Karpas-422 (cell line): ENCODE measurements around the gene NIN. TPM values are rescaled to one million over a fixed set of nuclear protein-coding genes. Genes with fewer than 3 reads are reported as not detected.

Experiments used
- DNase-seq: peaks from one replicate; pipeline ENCODE4 v3.0.0-alpha.2; 2015
- H2AFZ ChIP-seq: fragments of 200-600 bp; sonication (generic); 2 replicates; pipeline ENCODE4 v1.6.1; 2014; ENCODE audit warnings: antibody characterized with exemption, low read length, mixed read lengths
- H3K27ac ChIP-seq: fragments of 200-600 bp; sonication (generic); 2 replicates; pipeline ENCODE4 v1.5.1; 2014; ENCODE audit warnings: mild to moderate bottlenecking, low read length, moderate library complexity
- H3K27me3 ChIP-seq: fragments of 200-600 bp; sonication (generic); 2 replicates; pipeline ENCODE4 v1.6.1; 2014; ENCODE audit warnings: low read length, mixed read lengths
- H3K36me3 ChIP-seq: fragments of 200-600 bp; sonication (generic); 2 replicates; pipeline ENCODE4 v1.6.1; 2014; ENCODE audit warnings: low read length, mixed read lengths; ENCODE audit not compliant: insufficient read depth
- H3K4me1 ChIP-seq: fragments of 200-600 bp; sonication (generic); 2 replicates; pipeline ENCODE4 v1.6.1; 2014; ENCODE audit warnings: mild to moderate bottlenecking, low read length, mixed read lengths
- H3K4me2 ChIP-seq: fragments of 200-600 bp; sonication (generic); 2 replicates; pipeline ENCODE4 v1.6.1; 2014; ENCODE audit warnings: low read length, low read depth, mild to moderate bottlenecking; ENCODE audit not compliant: poor library complexity, severe bottlenecking
- H3K4me3 ChIP-seq: fragments of 200-600 bp; sonication (generic); 2 replicates; pipeline ENCODE4 v1.5.1; 2014; ENCODE audit warnings: mild to moderate bottlenecking, antibody characterized with exemption, low read length, mixed read lengths
- H3K79me2 ChIP-seq: fragments of 200-600 bp; sonication (generic); 2 replicates; pipeline ENCODE4 v1.6.1; 2014; ENCODE audit warnings: mild to moderate bottlenecking, low read length, mixed read lengths
- H3K9ac ChIP-seq: fragments of 200-600 bp; sonication (generic); 2 replicates; pipeline ENCODE4 v1.6.0; 2014; ENCODE audit warnings: low read length
- H3K9me2 ChIP-seq: fragments of 200-600 bp; sonication (generic), shearing (Covaris generic); replicated peaks from 2 replicates; pipeline ENCODE4 v1.6.0; 2014; ENCODE audit warnings: mild to moderate bottlenecking, low read length, moderate library complexity; ENCODE audit not compliant: insufficient read depth
- H3K9me3 ChIP-seq: fragments of 300-700, 200-600 bp; sonication (generic); 2 replicates; pipeline ENCODE4 v1.6.1; 2014; ENCODE audit warnings: low read length, mixed read lengths
- H4K20me1 ChIP-seq: fragments of 200-600 bp; sonication (generic); 2 replicates; pipeline ENCODE4 v1.6.1; 2014; ENCODE audit warnings: mild to moderate bottlenecking, antibody characterized with exemption, low read length, low read depth; ENCODE audit not compliant: insufficient read depth
- total RNA-seq: library from RNA; depleted of rRNA; stranded (reverse); fragments of >200 nt; shearing (Covaris generic); gene quantifications from 2 replicates; pipeline ENCODE4 v1.2.3, GENCODE V29; 2014; ENCODE audit warnings: low replicate concordance

The NIN gene
- total RNA-seq, 1 experiment from 2014 or later, result 59.4 TPM

- H4K20me1 ChIP-seq, result peaks cover 52% of the 10 kb centered on the region
- H3K36me3 ChIP-seq, result 0 out of 2 replicates have a peak, but pooled peaks cover 2% of the 10 kb centered on the region
- no peak overlapping the region for H3K9ac ChIP-seq
- H2AFZ ChIP-seq, result no peak overlapping the region
- no peak for DNase-seq
- peaks cover 60% of the 10 kb centered on the region for H3K79me2 ChIP-seq
- H3K4me1 ChIP-seq, result peaks cover 81% of the 10 kb centered on the region
- no peaks in the 10 kb centered on the region for H3K9me3 ChIP-seq
- 0 out of 2 replicates have a peak, but pooled peaks cover 6% of the 10 kb centered on the region for H3K27me3 ChIP-seq
- no peak overlapping the region for H3K4me2 ChIP-seq
- H3K4me3 ChIP-seq, result no peak overlapping the region
- no peak overlapping the region for H3K27ac ChIP-seq
- no peaks in the 10 kb centered on the region for H3K9me2 ChIP-seq
These were observed 4.3 kb downstream of the NIN start for GRCh38 chr14:50826681-50827080.

GRCh38 chr14:50825307-50825706, 5.7 kb downstream of the NIN start:
- Histone ChIP-seq H3K4me2 (peak overlapping the region; percentile 78), H3K27me3 (0 out of 2 replicates have a peak, but pooled peaks cover 6% of the 10 kb centered on the region), H3K36me3 (peaks cover 3% of the 10 kb centered on the region), H3K4me3 (no peak overlapping the region), H3K9me2 (no peaks in the 10 kb centered on the region), H2AFZ (no peak overlapping the region), H4K20me1 (peaks cover 52% of the 10 kb centered on the region), H3K9me3 (no peaks in the 10 kb centered on the region), H3K9ac (no peak overlapping the region), H3K27ac (peak overlapping the region; percentile 92; the same call in 1 of the 2 replicates), H3K4me1 (peaks cover 90% of the 10 kb centered on the region), H3K79me2 (peaks cover 74% of the 10 kb centered on the region)
- no peak for DNase-seq

GRCh38 chr14:50823762-50824636, 7.0 kb downstream of the NIN start:
- peak overlapping the region; percentile 78 for H3K4me2 ChIP-seq
- peak overlapping the region; percentile 92 for H3K27ac ChIP-seq
- peak overlapping the region; percentile 68 for H3K9ac ChIP-seq
- peaks cover 8% of the 10 kb centered on the region for H3K36me3 ChIP-seq
- DNase-seq, result peak; percentile 95
- H3K4me3 ChIP-seq, result peak overlapping the region; percentile 59
- H3K27me3 ChIP-seq, result 0 out of 2 replicates have a peak, but pooled peaks cover 1% of the 10 kb centered on the region
- no peak overlapping the region for H2AFZ ChIP-seq
- H3K4me1 ChIP-seq, result peaks cover 85% of the 10 kb centered on the region
- peaks cover 39% of the 10 kb centered on the region for H4K20me1 ChIP-seq
- H3K79me2 ChIP-seq, result peaks cover 76% of the 10 kb centered on the region
- no peaks in the 10 kb centered on the region for H3K9me3 ChIP-seq
- no peaks in the 10 kb centered on the region for H3K9me2 ChIP-seq

GRCh38 chr14:50823051-50823761, 7.8 kb downstream of the NIN start:
- Histone ChIP-seq H3K36me3 (peaks cover 8% of the 10 kb centered on the region), H3K4me2 (peak overlapping the region; percentile 78), H3K9me3 (no peaks in the 10 kb centered on the region), H3K9me2 (no peaks in the 10 kb centered on the region), H3K27ac (peak overlapping the region; percentile 92), H3K27me3 (no peaks in the 10 kb centered on the region), H3K4me3 (peak overlapping the region; percentile 59), H3K79me2 (peaks cover 76% of the 10 kb centered on the region), H2AFZ (no peak overlapping the region), H3K9ac (peak overlapping the region; percentile 68), H3K4me1 (peaks cover 77% of the 10 kb centered on the region), H4K20me1 (peaks cover 31% of the 10 kb centered on the region)
- peak; percentile 92 for DNase-seq

- H3K9me2 ChIP-seq, result no peaks in the 10 kb centered on the region
- H3K4me3 ChIP-seq, result peak overlapping the region; percentile 59
- peaks cover 8% of the 10 kb centered on the region for H3K36me3 ChIP-seq
- H3K27ac ChIP-seq, result peak overlapping the region; percentile 92
- peak; percentile 83 for DNase-seq
- H3K27me3 ChIP-seq, result no peaks in the 10 kb centered on the region
- H3K4me1 ChIP-seq, result peaks cover 73% of the 10 kb centered on the region
- no peak overlapping the region for H2AFZ ChIP-seq
- peak overlapping the region; percentile 68 for H3K9ac ChIP-seq
- H3K9me3 ChIP-seq, result no peaks in the 10 kb centered on the region
- H3K4me2 ChIP-seq, result peak overlapping the region; percentile 78
- H3K79me2 ChIP-seq, result peaks cover 72% of the 10 kb centered on the region
- peaks cover 31% of the 10 kb centered on the region for H4K20me1 ChIP-seq
These were observed 8.4 kb downstream of the NIN start for GRCh38 chr14:50822501-50823042.

- Histone ChIP-seq H3K4me2 (peak overlapping the region; percentile 78), H3K36me3 (peaks cover 7% of the 10 kb centered on the region)
- DNase-seq, result peak; percentile 69
These were observed 9.2 kb downstream of the NIN start for GRCh38 chr14:50821510-50822464.

GRCh38 chr14:50820786-50821509, 10.0 kb downstream of the NIN start:
- H4K20me1 ChIP-seq, result peaks cover 27% of the 10 kb centered on the region
- H3K27me3 ChIP-seq, result no peaks in the 10 kb centered on the region
- H3K4me3 ChIP-seq, result peak overlapping the region; percentile 59
- peak overlapping the region; percentile 78 for H3K4me2 ChIP-seq
- no peaks in the 10 kb centered on the region for H3K9me2 ChIP-seq
- peak; percentile 68 for DNase-seq
- H3K4me1 ChIP-seq, result peaks cover 76% of the 10 kb centered on the region
- no peak overlapping the region for H2AFZ ChIP-seq
- peak overlapping the region; percentile 92 for H3K27ac ChIP-seq
- peak overlapping the region; percentile 68 for H3K9ac ChIP-seq
- peaks cover 72% of the 10 kb centered on the region for H3K79me2 ChIP-seq
- peaks cover 15% of the 10 kb centered on the region for H3K36me3 ChIP-seq
- H3K9me3 ChIP-seq, result no peaks in the 10 kb centered on the region

More at GRCh38 chr14:50821510-50822464, 9.2 kb downstream of the NIN start:
- Histone ChIP-seq H3K27me3 (no peaks in the 10 kb centered on the region), H3K9me3 (no peaks in the 10 kb centered on the region), H2AFZ (no peak overlapping the region), H3K9ac (peak overlapping the region; percentile 68), H3K4me1 (peaks cover 80% of the 10 kb centered on the region), H4K20me1 (peaks cover 29% of the 10 kb centered on the region), H3K79me2 (peaks cover 72% of the 10 kb centered on the region), H3K27ac (peak overlapping the region; percentile 92), H3K4me3 (peak overlapping the region; percentile 59), H3K9me2 (no peaks in the 10 kb centered on the region)
